ENCODE results near the gene LAMB1.

DNA sequence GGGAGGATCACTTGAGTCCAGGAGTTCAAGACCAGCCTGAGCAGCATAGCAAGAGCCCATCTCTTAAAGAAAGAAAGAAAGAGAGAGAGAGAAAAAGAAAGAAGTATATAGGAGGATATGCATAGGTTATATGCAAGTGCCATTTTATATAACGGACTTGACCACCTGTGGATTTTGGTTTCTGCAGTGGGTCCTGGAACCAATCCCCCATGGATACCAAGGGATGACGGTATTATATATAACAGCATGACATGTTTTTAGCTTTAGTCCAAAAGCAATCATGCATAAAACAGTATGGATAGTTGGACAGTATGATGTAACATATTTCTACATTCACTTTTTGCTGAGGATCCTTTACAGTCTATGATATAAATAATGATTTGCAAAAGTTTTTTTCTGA, 66.6 kb downstream of the LAMB1 start:
- TF ChIP-seq, protein P1, sequence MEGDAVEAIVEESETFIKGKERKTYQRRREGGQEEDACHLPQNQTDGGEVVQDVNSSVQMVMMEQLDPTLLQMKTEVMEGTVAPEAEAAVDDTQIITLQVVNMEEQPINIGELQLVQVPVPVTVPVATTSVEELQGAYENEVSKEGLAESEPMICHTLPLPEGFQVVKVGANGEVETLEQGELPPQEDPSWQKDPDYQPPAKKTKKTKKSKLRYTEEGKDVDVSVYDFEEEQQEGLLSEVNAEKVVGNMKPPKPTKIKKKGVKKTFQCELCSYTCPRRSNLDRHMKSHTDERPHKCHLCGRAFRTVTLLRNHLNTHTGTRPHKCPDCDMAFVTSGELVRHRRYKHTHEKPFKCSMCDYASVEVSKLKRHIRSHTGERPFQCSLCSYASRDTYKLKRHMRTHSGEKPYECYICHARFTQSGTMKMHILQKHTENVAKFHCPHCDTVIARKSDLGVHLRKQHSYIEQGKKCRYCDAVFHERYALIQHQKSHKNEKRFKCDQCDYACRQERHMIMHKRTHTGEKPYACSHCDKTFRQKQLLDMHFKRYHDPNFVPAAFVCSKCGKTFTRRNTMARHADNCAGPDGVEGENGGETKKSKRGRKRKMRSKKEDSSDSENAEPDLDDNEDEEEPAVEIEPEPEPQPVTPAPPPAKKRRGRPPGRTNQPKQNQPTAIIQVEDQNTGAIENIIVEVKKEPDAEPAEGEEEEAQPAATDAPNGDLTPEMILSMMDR (IDR thresholded peaks at IDR 0.05): no peak
- no peak for TF ChIP-seq POLR2A (IDR thresholded peaks at IDR 0.05)
